Suprapubic skin (tissue), 3 donors: ENCODE data around the gene RAB1A.

Source experiments
- CTCF ChIP-seq, 2 donors: fragments of 200-600 bp in 1 of 2; fragments of 450-650 bp in 1 of 2; sonication (generic) in 1 of 2; IDR thresholded peaks; one replicate each; pipeline ENCODE4 v1.5.1; 2016 to 2019; ENCODE audit warnings: antibody characterized with exemption in 2 of 2, mild to moderate bottlenecking in 1 of 2, moderate library complexity in 1 of 2
- EP300 ChIP-seq: sonication (generic); formaldehyde crosslinking; IDR thresholded peaks from one replicate; pipeline ENCODE4 v1.6.1; 2017; ENCODE audit warnings: antibody characterized with exemption
- POLR2A ChIP-seq, 2 donors: fragments of 450-650 bp; IDR thresholded peaks; one replicate each; pipeline ENCODE4 v1.6.1; 2017; ENCODE audit warnings: antibody characterized with exemption in 2 of 2, mild to moderate bottlenecking in 2 of 2, moderate library complexity in 2 of 2

GRCh38 chr2:65075176-65075575 lies 54.7 kb downstream of the RAB1A start:
- no peak for TF ChIP-seq CTCF (IDR thresholded peaks at IDR 0.05)
- TF ChIP-seq POLR2A (IDR thresholded peaks at IDR 0.05): no peak
- TF ChIP-seq EP300: no peak
